Measurements from ENCODE around the gene QRFPR.

QRFPR gene

DNA sequence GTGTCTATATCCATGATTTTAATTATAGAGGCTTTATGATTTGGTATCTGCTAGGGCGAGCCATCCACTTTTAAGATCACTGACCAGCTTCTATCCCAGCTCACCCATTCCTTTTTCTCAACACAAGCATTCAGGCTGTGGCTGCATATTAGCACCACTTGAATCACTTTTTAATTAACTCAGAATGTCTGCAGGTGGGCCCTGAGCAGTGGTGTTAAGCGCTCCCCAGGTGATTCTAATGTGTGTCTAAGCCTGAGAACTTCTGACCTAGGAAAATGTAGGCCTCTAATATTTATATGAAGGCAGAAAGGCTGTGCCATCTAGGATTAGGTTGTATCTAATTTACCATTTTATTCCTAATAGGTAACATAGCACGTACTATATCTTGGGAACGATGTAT, 19.8 kb upstream of the QRFPR start:
- Histone ChIP-seq H3K36me3 (ENCODE audit: insufficient read depth) (no peaks in the 10 kb centered on the region), H2AFZ (ENCODE audit: low read depth) (no peak overlapping the region), H4K20me1 (ENCODE audit: insufficient read depth) (no peaks in the 10 kb centered on the region), H3K27ac (no peak overlapping the region), H3K4me2 (no peak overlapping the region), H3K4me3 (IDR thresholded peaks at IDR 0.05; ENCODE audit: insufficient read depth, low read depth, low read length) (no peak overlapping the region), H3K9ac (no peak overlapping the region), H3K27me3 (ENCODE audit: insufficient read depth, low read depth) (no peaks in the 10 kb centered on the region), H3K4me1 (ENCODE audit: low read depth, poor library complexity, severe bottlenecking) (no peaks in the 10 kb centered on the region), H3K79me2 (ENCODE audit: insufficient read depth, low read depth) (no peaks in the 10 kb centered on the region)
- TF ChIP-seq, protein P1, sequence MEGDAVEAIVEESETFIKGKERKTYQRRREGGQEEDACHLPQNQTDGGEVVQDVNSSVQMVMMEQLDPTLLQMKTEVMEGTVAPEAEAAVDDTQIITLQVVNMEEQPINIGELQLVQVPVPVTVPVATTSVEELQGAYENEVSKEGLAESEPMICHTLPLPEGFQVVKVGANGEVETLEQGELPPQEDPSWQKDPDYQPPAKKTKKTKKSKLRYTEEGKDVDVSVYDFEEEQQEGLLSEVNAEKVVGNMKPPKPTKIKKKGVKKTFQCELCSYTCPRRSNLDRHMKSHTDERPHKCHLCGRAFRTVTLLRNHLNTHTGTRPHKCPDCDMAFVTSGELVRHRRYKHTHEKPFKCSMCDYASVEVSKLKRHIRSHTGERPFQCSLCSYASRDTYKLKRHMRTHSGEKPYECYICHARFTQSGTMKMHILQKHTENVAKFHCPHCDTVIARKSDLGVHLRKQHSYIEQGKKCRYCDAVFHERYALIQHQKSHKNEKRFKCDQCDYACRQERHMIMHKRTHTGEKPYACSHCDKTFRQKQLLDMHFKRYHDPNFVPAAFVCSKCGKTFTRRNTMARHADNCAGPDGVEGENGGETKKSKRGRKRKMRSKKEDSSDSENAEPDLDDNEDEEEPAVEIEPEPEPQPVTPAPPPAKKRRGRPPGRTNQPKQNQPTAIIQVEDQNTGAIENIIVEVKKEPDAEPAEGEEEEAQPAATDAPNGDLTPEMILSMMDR (conservative IDR thresholded peaks at IDR 0.05; ENCODE audit: low read depth, low read length), result no peak

DNA sequence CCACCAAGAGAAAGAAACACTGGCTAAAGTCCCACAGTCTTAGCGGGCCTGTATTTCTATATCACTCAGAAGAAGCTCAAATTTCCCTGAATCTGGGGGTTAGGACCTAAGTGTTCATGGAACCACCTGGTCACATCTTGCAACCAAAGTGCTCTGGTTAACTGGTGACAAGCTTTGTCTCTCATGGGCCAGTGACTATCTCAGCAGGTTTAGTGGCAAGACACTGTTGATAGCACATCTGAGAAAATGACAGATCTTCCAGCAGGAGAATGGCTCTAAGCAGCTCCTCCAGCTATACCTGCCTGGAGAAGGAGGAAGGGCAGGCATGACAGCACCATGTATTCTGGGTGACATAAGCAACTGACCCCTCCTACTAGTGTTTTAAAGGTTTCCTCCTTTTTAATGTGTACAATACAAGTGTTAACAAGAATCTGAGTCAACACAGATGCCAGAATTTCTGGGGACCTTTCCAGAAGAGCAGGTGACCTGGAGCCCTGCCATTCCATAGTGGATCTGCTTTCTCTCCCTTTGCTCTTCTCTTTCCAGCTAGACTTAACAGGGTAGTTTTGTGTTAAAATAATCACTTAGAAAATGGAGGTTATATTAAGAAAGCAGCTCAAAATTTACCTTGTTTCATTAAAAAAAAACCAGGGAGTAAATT, 17.3 kb upstream of the QRFPR start:
- Histone ChIP-seq H3K4me3 (IDR thresholded peaks at IDR 0.05; ENCODE audit: insufficient read depth, low read depth, low read length) (no peak overlapping the region), H3K4me1 (ENCODE audit: low read depth, poor library complexity, severe bottlenecking) (no peaks in the 10 kb centered on the region), H3K27me3 (ENCODE audit: insufficient read depth, low read depth) (no peaks in the 10 kb centered on the region)

DNA sequence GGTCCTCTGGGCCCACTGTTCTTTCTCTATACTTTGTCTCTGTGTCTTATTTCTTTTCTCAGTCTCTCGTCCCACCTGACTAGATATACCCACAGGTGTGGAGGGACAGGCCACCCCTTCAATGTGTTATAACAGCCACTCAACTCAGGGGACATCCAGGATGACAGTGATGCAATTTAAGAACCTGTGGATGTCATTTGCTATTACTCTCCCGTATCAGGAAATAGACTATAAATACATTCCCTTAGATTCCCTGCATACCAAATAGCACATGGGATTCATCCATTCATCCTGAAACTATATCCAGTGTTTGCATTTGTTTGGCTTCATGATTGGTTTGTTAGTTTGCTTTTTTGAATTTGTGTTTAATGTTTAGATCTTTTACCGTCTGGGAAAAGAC, 16.6 kb upstream of the QRFPR start:
- no peak overlapping the region for H3K27ac ChIP-seq
- TF ChIP-seq, protein P1 (conservative IDR thresholded peaks at IDR 0.05; ENCODE audit: low read depth, low read length), result no peak
- H3K36me3 ChIP-seq (ENCODE audit: insufficient read depth), result no peaks in the 10 kb centered on the region
- no peaks in the 10 kb centered on the region for H3K4me1 ChIP-seq (ENCODE audit: low read depth, poor library complexity, severe bottlenecking)
- H2AFZ ChIP-seq (ENCODE audit: low read depth), result no peak overlapping the region
- H3K27me3 ChIP-seq (ENCODE audit: insufficient read depth, low read depth), result no peaks in the 10 kb centered on the region
- no peak overlapping the region for H3K4me2 ChIP-seq
- H3K79me2 ChIP-seq (ENCODE audit: insufficient read depth, low read depth), result no peaks in the 10 kb centered on the region
- no peak overlapping the region for H3K4me3 ChIP-seq (IDR thresholded peaks at IDR 0.05; ENCODE audit: insufficient read depth, low read depth, low read length)
- H4K20me1 ChIP-seq (ENCODE audit: insufficient read depth), result no peaks in the 10 kb centered on the region
- H3K9ac ChIP-seq, result no peak overlapping the region

More for the DNA sequence above, 17.3 kb upstream of the QRFPR start:
- TF ChIP-seq, protein P1 (conservative IDR thresholded peaks at IDR 0.05; ENCODE audit: low read depth, low read length), result no peak
- Histone ChIP-seq H4K20me1 (ENCODE audit: insufficient read depth) (no peaks in the 10 kb centered on the region), H3K4me2 (no peak overlapping the region), H3K79me2 (ENCODE audit: insufficient read depth, low read depth) (no peaks in the 10 kb centered on the region), H3K36me3 (ENCODE audit: insufficient read depth) (no peaks in the 10 kb centered on the region), H2AFZ (ENCODE audit: low read depth) (no peak overlapping the region), H3K27ac (no peak overlapping the region), H3K9ac (no peak overlapping the region)

DNA sequence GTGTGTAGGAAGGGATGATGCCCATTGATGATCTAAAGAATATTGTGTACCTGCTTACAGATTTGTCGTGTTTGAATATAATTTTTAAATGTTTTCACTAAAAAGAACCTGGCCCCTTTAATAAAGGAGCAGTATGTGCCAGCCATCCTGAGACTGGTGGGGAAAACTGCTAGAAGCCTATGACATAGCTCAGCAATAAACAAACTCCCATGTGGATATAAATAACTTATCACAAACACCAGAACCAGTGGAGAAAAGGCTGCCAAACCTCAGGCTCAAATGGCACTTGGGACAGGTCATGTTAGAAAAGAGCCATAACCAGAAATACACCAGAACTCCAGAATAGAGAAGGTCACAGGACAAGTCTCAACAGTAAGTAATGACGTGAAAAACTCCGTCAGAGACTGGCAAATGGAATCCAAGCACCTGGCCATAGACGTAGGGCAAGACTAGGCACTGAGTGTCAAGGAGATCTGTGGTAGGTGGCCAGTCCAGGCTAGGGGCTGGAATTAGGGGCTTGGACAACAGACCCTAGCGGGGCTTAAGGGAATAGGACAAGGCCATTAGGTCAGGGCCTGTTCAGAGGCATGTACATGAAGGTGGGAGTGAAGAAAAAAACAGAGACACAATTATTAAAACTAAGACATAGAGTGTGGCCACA, 11.7 kb upstream of the QRFPR start:
- no peaks in the 10 kb centered on the region for H3K4me1 ChIP-seq (ENCODE audit: low read depth, poor library complexity, severe bottlenecking)
- H2AFZ ChIP-seq (ENCODE audit: low read depth), result no peak overlapping the region
- TF ChIP-seq, protein P1 (conservative IDR thresholded peaks at IDR 0.05; ENCODE audit: low read depth, low read length), result no peak
- no peak overlapping the region for H3K9ac ChIP-seq
- H3K79me2 ChIP-seq (ENCODE audit: insufficient read depth, low read depth), result no peaks in the 10 kb centered on the region
- no peaks in the 10 kb centered on the region for H3K36me3 ChIP-seq (ENCODE audit: insufficient read depth)
- H3K4me3 ChIP-seq (IDR thresholded peaks at IDR 0.05; ENCODE audit: insufficient read depth, low read depth, low read length), result no peak overlapping the region
- H3K4me2 ChIP-seq, result no peak overlapping the region
- no peak overlapping the region for H3K27ac ChIP-seq
- no peaks in the 10 kb centered on the region for H4K20me1 ChIP-seq (ENCODE audit: insufficient read depth)
- H3K27me3 ChIP-seq (ENCODE audit: insufficient read depth, low read depth), result no peaks in the 10 kb centered on the region

Measured in KMS-11 (cell line).